Activated CD4-positive, alpha-beta T cell treated with anti-CD3 and anti-CD28 coated beads, Interleukin-2, amount 50 U/mL, for 24 hours (primary cell): ENCODE results near the gene THEMIS.
"Not testable (repeated sequence)": the region's sequence is repeated elsewhere in the genome, so short reads cannot be mapped to it uniquely, and the experiment has no call there.

ENCODE experiments used
- DNase-seq, 2 donors: peaks; one replicate each; pipeline ENCODE4 v3.0.0-alpha.2; 2020; ENCODE audit warnings: low read depth in 1 of 2, low spot score in 1 of 2

THEMIS gene

GRCh38 chr6:127900935-127901334 lies at the start of gene THEMIS:
THEMIS (minus strand) TSS chr6:127901058; CDS start chr6:127900932, 126 bp downstream.
- no peak for DNase-seq

GRCh38 chr6:127949251-127949650 lies 48.4 kb upstream of the THEMIS start:
- no peak for DNase-seq

- DNase-seq = no peak
Observed at GRCh38 chr6:127946388-127946787, 45.5 kb upstream of the THEMIS start.

- no peak for DNase-seq
Observed at GRCh38 chr6:127945434-127946097, 44.7 kb upstream of the THEMIS start.

GRCh38 chr6:127941228-127941627 lies 40.4 kb upstream of the THEMIS start:
- DNase-seq = no peak

- DNase-seq = no peak
Observed at GRCh38 chr6:127939442-127940066, 38.7 kb upstream of the THEMIS start.

GRCh38 chr6:127938701-127939100 lies 37.8 kb upstream of the THEMIS start:
- no peak for DNase-seq

- no peak for DNase-seq
Observed at GRCh38 chr6:127937747-127938146, 36.9 kb upstream of the THEMIS start.

GRCh38 chr6:127937102-127937501 lies 36.2 kb upstream of the THEMIS start:
- DNase-seq = no peak

- no peak for DNase-seq
Observed at GRCh38 chr6:127934956-127935355, 34.1 kb upstream of the THEMIS start.

- no peak for DNase-seq
Observed at GRCh38 chr6:127933852-127934840, 33.3 kb upstream of the THEMIS start.

- no peak for DNase-seq
Observed at GRCh38 chr6:127933137-127933536, 32.3 kb upstream of the THEMIS start.

- no peak for DNase-seq
Observed at GRCh38 chr6:127932708-127933107, 31.9 kb upstream of the THEMIS start.

GRCh38 chr6:127926441-127926840 lies 25.6 kb upstream of the THEMIS start:
- DNase-seq = not testable (repeated sequence)

- DNase-seq = no peak
Observed at GRCh38 chr6:127924440-127924839, 23.6 kb upstream of the THEMIS start.

- DNase-seq = no peak
Observed at GRCh38 chr6:127924031-127924430, 23.2 kb upstream of the THEMIS start.

- DNase-seq = no peak
Observed at GRCh38 chr6:127923135-127923534, 22.3 kb upstream of the THEMIS start.

- no peak for DNase-seq
Observed at GRCh38 chr6:127921982-127922381, 21.1 kb upstream of the THEMIS start.

GRCh38 chr6:127920804-127921203 lies 19.9 kb upstream of the THEMIS start:
- DNase-seq = no peak

GRCh38 chr6:127918506-127919427 lies 17.9 kb upstream of the THEMIS start:
- DNase-seq = no peak

GRCh38 chr6:127917766-127918165 lies 16.9 kb upstream of the THEMIS start:
- no peak for DNase-seq
